CD4-positive, alpha-beta T cell (primary cell): Measurements from ENCODE around the gene HEPACAM. TPM values are rescaled to one million over a fixed set of nuclear protein-coding genes. Genes with fewer than 3 reads are reported as not detected.

Experiments
- ATAC-seq: fragments of 200-7000 bp; cut with Tn5 transposase; one replicate; pipeline ENCODE4 v1.10.0; 2022; ENCODE audit warnings: mild to moderate bottlenecking; ENCODE audit not compliant: poor library complexity
- CTCF ChIA-PET: fragments of 350-600 bp; sonication (Branson Sonifier 250); formaldehyde crosslinking; loops from one replicate; lab custom pipeline; 2021; ENCODE audit warnings: antibody characterized with exemption, inconsistent platforms; lab: Charles Lee
- POLR2A ChIA-PET: fragments of 350-600 bp; sonication (Branson Sonifier 250); formaldehyde crosslinking; loops from one replicate; lab custom pipeline; 2021; ENCODE audit warnings: antibody characterized with exemption, inconsistent platforms; lab: Charles Lee
- DNase-seq, 14 experiments: peaks; one replicate each; pipeline ENCODE4 v3.0.0-alpha.2; 2013 to 2020; ENCODE audit warnings: mixed read lengths in 2 of 14
- H3K27ac ChIP-seq, 2 donors: one replicate each; pipeline versions ENCODE4 v1.5.1 to v1.7.0; 2013; ENCODE audit warnings: low read length in 2 of 2, low read depth in 1 of 2, mild to moderate bottlenecking in 1 of 2
- H3K27me3 ChIP-seq, 2 experiments: 1 replicate in 1 of 2; 2 replicates in 1 of 2; pipeline versions ENCODE4 v1.6.1 to v1.7.0; 2013; ENCODE audit warnings: low read length in 2 of 2, control low read depth in 1 of 2, mild to moderate bottlenecking in 1 of 2, moderate library complexity in 1 of 2; ENCODE audit not compliant: insufficient read depth in 2 of 2, control insufficient read depth in 1 of 2
- H3K36me3 ChIP-seq: one replicate; pipeline ENCODE4 v1.6.1; 2013; ENCODE audit warnings: low read length, control low read depth; ENCODE audit not compliant: insufficient read depth
- H3K4me1 ChIP-seq: one replicate; pipeline ENCODE4 v1.6.1; 2013; ENCODE audit warnings: low read length, control low read depth; ENCODE audit not compliant: insufficient read depth
- H3K4me3 ChIP-seq: one replicate; pipeline ENCODE4 v1.5.1; 2013; ENCODE audit warnings: mild to moderate bottlenecking, low read length, moderate library complexity
- H3K9me3 ChIP-seq, 2 experiments: 1 replicate in 1 of 2; 2 replicates in 1 of 2; pipeline versions ENCODE4 v1.6.1 to v1.7.0; 2013; ENCODE audit warnings: low read length in 2 of 2, mild to moderate bottlenecking in 2 of 2, control low read depth in 1 of 2, moderate library complexity in 1 of 2; ENCODE audit not compliant: control insufficient read depth in 1 of 2, insufficient read depth in 1 of 2
- H3K27ac Mint-ChIP-seq: one replicate; pipeline ENCODE4 v1.8.0; 2020; ENCODE audit warnings: mixed read lengths
- H3K27me3 Mint-ChIP-seq: one replicate; pipeline ENCODE4 v1.8.0; 2021; ENCODE audit warnings: mixed read lengths
- H3K36me3 Mint-ChIP-seq: one replicate; pipeline ENCODE4 v1.8.0; 2021; ENCODE audit warnings: low read depth, mixed read lengths
- H3K4me1 Mint-ChIP-seq: one replicate; pipeline ENCODE4 v1.8.0; 2021; ENCODE audit warnings: low read depth, mixed read lengths
- H3K4me3 Mint-ChIP-seq: one replicate; pipeline ENCODE4 v1.8.0; 2020; ENCODE audit warnings: mild to moderate bottlenecking, mixed read lengths
- H3K9me3 Mint-ChIP-seq: one replicate; pipeline ENCODE4 v1.8.0; 2020; ENCODE audit warnings: mixed read lengths
- CTCF ChIP-seq: fragments of 200-600 bp; IDR thresholded peaks from one replicate; pipeline ENCODE4 v1.8.0; 2022; ENCODE audit warnings: antibody characterized with exemption, mild to moderate bottlenecking
- intact Hi-C, 2 experiments: fragments of 100-400 bp; cut with DNase I in 1 of 2; cut with micrococcal nuclease in 1 of 2; formaldehyde crosslinking; loops; one replicate each; pipeline versions ENCODE4 v1.15.1 to v1.9.0; 2023 to 2025; cut with DNase I, micrococcal nuclease
- total RNA-seq, 174 experiments: library from RNA in 2 of 174; stranded (reverse) in 2 of 174; gene quantifications; one replicate each; pipeline ENCODE4 v1.2.3 and lab custom pipeline; 2021 to 2026

HEPACAM gene
- total RNA-seq, 2 experiments from 2014 or later: not detected

DNA sequence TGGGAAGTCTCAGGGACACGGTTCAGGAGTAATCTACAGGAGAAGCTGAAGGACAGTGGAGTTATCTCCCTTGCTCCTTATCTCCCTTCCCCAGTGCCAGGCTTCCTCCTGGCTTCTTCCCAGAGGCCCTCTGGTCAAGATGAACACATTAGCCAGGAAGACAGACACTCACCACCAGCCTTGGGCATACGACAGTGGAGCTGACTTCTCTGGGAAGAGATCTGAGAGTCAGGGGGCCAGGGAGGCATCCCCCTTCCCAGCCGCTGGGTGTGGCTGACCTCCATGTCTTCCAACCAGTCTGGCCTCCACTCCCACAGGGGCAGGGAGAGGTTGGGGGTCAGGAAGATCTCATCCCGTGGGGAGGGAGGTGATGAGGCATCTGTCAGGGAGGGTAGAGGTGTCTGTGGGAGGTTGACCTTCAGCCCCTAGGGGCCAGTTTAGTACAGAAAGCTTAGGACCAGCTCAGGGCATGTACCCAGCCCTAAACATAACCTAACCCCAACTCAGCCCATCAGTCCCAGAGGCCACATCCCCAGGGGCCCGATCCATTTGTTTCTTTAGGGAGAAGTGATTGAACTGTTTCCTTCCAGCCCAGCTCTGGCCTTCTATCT is 50.9 kb downstream of the HEPACAM start:
- Histone ChIP-seq H3K27me3 (peaks cover 5 to 9% of the 10 kb centered on the region in 2 experiments), H3K4me3 (no peak overlapping the region), H3K27ac (no peak overlapping the region), H3K4me1 (no peaks in the 10 kb centered on the region), H3K9me3 (peaks cover 0 to 4% of the 10 kb centered on the region in 2 experiments), H3K36me3 (no peaks in the 10 kb centered on the region)
- CTCF ChIA-PET: no interaction called here
- POLR2A ChIA-PET: interaction anchor here (1.0 kb wide), 1 partner anchor 9 kb away, joined by 3 read pairs; no protein-coding TSS in a partner anchor
- intact Hi-C loops: loop anchor here in 1 of 2 experiments (5.0 kb wide), 1 partner anchor 57 kb away; no protein-coding TSS in a partner anchor
- Mint-ChIP-seq H3K4me1 (no peaks in the 10 kb centered on the region), H3K36me3 (no peaks in the 10 kb centered on the region), H3K27ac (no peak overlapping the region), H3K27me3 (peaks cover 19% of the 10 kb centered on the region), H3K9me3 (no peaks in the 10 kb centered on the region), H3K4me3 (no peak overlapping the region)
- no peak for DNase-seq
- no peak for TF ChIP-seq CTCF
- ATAC-seq: no peak

DNA sequence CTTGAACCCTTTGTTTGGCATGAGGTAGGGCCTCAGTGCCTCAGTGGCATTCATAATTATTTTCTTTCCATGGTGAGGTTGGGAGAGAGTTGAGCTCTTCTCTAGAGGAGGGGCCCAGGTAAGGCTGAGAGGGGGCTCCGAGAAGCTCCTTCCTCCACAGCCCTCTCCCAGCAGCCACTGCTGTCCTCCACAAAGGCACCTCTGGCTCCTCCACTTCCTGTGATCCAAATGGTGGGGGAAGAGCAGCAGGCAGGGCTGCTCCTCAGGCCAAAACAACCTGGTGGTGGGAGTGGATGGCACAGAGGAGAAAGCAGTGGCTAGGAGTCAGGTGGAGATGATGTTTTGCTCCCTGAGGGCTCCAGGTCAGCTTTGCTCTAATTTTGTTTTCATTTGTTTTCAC is 51.5 kb downstream of the HEPACAM start:
- ChIA-PET POLR2A (interaction anchor here (1.0 kb wide), 1 partner anchor 8 kb away, joined by 3 read pairs; no protein-coding TSS in a partner anchor), CTCF (no interaction called here)
- no peaks in the 10 kb centered on the region for H3K9me3 Mint-ChIP-seq
- H3K4me1 Mint-ChIP-seq: no peaks in the 10 kb centered on the region
- DNase-seq (no peak), ATAC-seq (no peak)
- H3K36me3 Mint-ChIP-seq: no peaks in the 10 kb centered on the region
- intact Hi-C loops: loop anchor here in 1 of 2 experiments (5.0 kb wide), 1 partner anchor 58 kb away; no protein-coding TSS in a partner anchor
- Histone ChIP-seq H3K27me3 (peaks cover 5 to 9% of the 10 kb centered on the region in 2 experiments), H3K36me3 (no peaks in the 10 kb centered on the region), H3K9me3 (peaks cover 0 to 4% of the 10 kb centered on the region in 2 experiments), H3K4me1 (no peaks in the 10 kb centered on the region), H3K27ac (no peak overlapping the region), H3K4me3 (no peak overlapping the region)
- no peak overlapping the region for H3K27ac Mint-ChIP-seq
- H3K27me3 Mint-ChIP-seq: peaks cover 19% of the 10 kb centered on the region
- H3K4me3 Mint-ChIP-seq: no peak overlapping the region
- TF ChIP-seq CTCF: no peak

GRCh38 chr11:124882339-124883071 is 53.3 kb downstream of the HEPACAM start:
- no peak overlapping the region for H3K4me3 ChIP-seq
- ATAC-seq (no peak), DNase-seq (no peak)
- peaks cover 3% of the 10 kb centered on the region for H3K4me1 ChIP-seq
- no peak overlapping the region for H3K27ac ChIP-seq
- no peak overlapping the region for H3K27ac Mint-ChIP-seq
- H3K27me3 ChIP-seq: peaks cover 5 to 9% of the 10 kb centered on the region in 2 experiments
- CTCF ChIA-PET: no interaction called here
- no peak for TF ChIP-seq CTCF
- POLR2A ChIA-PET: interaction anchor here (1.5 kb wide), 1 partner anchor 8 kb away, joined by 4 read pairs; no protein-coding TSS in a partner anchor
- H3K36me3 ChIP-seq: no peaks in the 10 kb centered on the region
- no peak overlapping the region for H3K4me3 Mint-ChIP-seq
- peaks cover 0 to 2% of the 10 kb centered on the region in 2 experiments for H3K9me3 ChIP-seq
- peaks cover 13% of the 10 kb centered on the region for H3K4me1 Mint-ChIP-seq
- intact Hi-C loops: loop anchor here in 1 of 2 experiments (5.0 kb wide), 1 partner anchor 60 kb away; no protein-coding TSS in a partner anchor
- no peaks in the 10 kb centered on the region for H3K36me3 Mint-ChIP-seq
- peaks cover 12% of the 10 kb centered on the region for H3K27me3 Mint-ChIP-seq
- H3K9me3 Mint-ChIP-seq: no peaks in the 10 kb centered on the region
